ENCODE data around the gene CNTN1. TPM values are rescaled to one million over a fixed set of nuclear protein-coding genes. Genes with fewer than 3 reads are reported as not detected.

The CNTN1 gene
- total and polyA plus RNA-seq, 8 donors = 2.7 to 63.5 (median 45.8) TPM

- DNase-seq (no peak), ATAC-seq (no peak)
- H3K9me3 ChIP-seq = no peaks in the 10 kb centered on the region
- intact Hi-C loops (cut with DNase I) = no loop called here
- no peaks in the 10 kb centered on the region for H3K4me1 ChIP-seq
- no peak overlapping the region for H3K4me3 ChIP-seq
- no peaks in the 10 kb centered on the region for H3K36me3 ChIP-seq
- no peaks in the 10 kb centered on the region for H3K27me3 ChIP-seq
- no peak for TF ChIP-seq CTCF (IDR thresholded peaks at IDR 0.05)
- no peak overlapping the region for H3K27ac ChIP-seq
Measured at GRCh38 chr12:40870981-40871380, 178.7 kb downstream of the CNTN1 start.

DNA sequence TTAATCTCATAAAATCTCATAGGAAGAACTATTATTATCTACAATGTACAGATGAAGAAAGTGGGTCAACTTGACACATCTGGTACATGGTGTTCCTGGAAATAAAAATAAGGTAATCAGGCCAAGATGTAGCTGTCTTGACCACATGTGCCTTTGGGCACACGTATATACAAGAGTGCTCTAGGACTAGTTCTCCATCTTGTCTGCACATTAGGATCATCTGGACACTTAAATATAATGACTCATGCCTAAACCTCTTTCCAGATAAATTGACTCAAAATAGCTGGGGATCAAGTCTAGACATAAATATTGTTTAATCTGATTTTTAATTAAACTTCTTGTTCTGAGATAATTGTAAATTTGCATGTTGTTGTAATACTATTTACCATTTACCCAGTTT lies 182.6 kb downstream of the CNTN1 start:
- Histone ChIP-seq H3K4me1 (no peaks in the 10 kb centered on the region), H3K9me3 (no peaks in the 10 kb centered on the region), H3K27me3 (no peaks in the 10 kb centered on the region), H3K4me3 (no peak overlapping the region), H3K27ac (no peak overlapping the region), H3K36me3 (no peaks in the 10 kb centered on the region)
- ATAC-seq (no peak), DNase-seq (no peak)
- no peak for TF ChIP-seq CTCF (IDR thresholded peaks at IDR 0.05)
- intact Hi-C loops (cut with DNase I) = no loop called here

DNA sequence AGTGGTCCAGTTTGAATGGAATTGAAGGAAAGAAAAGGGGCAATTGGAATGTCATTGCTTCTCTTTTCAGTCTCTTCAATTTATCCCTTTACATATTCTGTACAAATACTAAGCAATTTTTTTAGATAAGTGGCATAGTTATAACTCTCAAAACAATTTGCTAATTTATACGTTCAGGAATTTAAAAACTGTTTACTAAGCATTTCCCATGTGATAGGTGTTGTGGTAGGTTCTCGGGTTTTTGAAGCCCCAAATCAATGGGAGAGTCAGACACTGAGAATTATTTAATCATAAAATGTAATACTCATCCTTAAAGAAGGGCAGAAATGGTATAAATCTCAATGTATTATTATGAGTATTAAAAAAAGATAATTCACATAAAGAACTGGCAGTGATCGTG lies 197.1 kb downstream of the CNTN1 start:
- peaks cover 0 to 2% of the 10 kb centered on the region in 2 donors for H3K9me3 ChIP-seq
- ATAC-seq (no peak), DNase-seq (no peak)
- intact Hi-C loops (cut with DNase I) = no loop called here
- H3K4me3 ChIP-seq = no peak overlapping the region
- no peak overlapping the region for H3K27ac ChIP-seq
- H3K36me3 ChIP-seq = no peaks in the 10 kb centered on the region
- H3K4me1 ChIP-seq = no peaks in the 10 kb centered on the region
- TF ChIP-seq CTCF (IDR thresholded peaks at IDR 0.05) = no peak
- H3K27me3 ChIP-seq = no peaks in the 10 kb centered on the region

DNA sequence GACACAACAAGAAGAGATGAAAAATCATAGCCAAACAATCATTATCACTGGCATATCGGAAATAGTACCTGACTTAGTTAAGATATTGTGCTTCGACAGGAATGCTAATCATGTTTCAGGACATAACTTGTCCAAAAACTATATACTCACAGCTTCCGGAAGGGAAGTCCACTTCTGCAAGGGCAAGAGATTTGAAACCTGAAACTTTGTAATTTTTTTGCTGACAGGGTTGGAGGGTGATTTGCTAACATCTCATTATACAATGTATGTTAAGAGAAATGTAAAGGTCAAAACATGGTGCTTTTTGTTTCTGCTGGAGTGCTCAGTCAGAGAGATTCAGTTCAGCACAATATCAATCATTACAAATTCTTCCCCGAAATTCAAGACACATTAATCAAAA lies 200.3 kb downstream of the CNTN1 start:
- Histone ChIP-seq H3K4me3 (no peak overlapping the region), H3K36me3 (no peaks in the 10 kb centered on the region), H3K9me3 (no peaks in the 10 kb centered on the region), H3K27me3 (no peaks in the 10 kb centered on the region), H3K27ac (no peak overlapping the region), H3K4me1 (no peaks in the 10 kb centered on the region)
- intact Hi-C loops (cut with DNase I) = no loop called here
- no peak for TF ChIP-seq CTCF (IDR thresholded peaks at IDR 0.05)
- ATAC-seq (no peak), DNase-seq (no peak)

DNA sequence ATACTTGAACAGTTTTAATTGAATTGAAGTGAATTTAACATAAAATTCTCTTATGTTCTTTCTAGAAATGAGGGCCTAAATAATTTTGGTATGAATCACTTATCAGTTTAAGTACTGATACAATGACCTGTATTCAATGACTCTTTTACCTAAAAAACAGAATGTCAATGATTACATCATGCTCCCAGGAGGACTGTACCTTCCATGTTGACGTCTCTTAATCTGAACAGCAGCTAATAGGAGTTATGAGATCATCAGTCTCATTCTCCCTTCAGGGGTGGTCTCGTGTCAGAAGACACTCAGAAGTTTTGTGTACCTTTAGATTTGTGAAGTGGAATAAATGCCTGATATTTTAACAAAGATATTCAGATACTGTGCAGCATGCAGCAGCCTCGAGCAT lies 206.3 kb downstream of the CNTN1 start:
- Histone ChIP-seq H3K4me1 (no peaks in the 10 kb centered on the region), H3K36me3 (no peaks in the 10 kb centered on the region), H3K9me3 (no peaks in the 10 kb centered on the region), H3K27ac (no peak overlapping the region), H3K4me3 (no peak overlapping the region), H3K27me3 (no peaks in the 10 kb centered on the region)
- no peak for DNase-seq
- TF ChIP-seq CTCF (IDR thresholded peaks at IDR 0.05) = no peak
- intact Hi-C loops (cut with DNase I) = no loop called here
- no peak for ATAC-seq
